ENCODE data around the gene APC2.

The APC2 gene

GRCh38 chr19:1503089-1503924 lies 53.4 kb downstream of the APC2 start:
- TF ChIP-seq CTCF (IDR thresholded peaks at IDR 0.05; ENCODE audit: insufficient read depth, low read depth, low read length, missing control alignments), result peak; percentile 74
- H3K4me3 ChIP-seq (ENCODE audit: low read depth, low read length), result no peak overlapping the region
- DNase-seq (ENCODE audit: low read depth), result peak; percentile 53

- H3K4me3 ChIP-seq (ENCODE audit: low read depth, low read length), result no peak overlapping the region
- DNase-seq (ENCODE audit: low read depth), result no peak
- TF ChIP-seq CTCF (IDR thresholded peaks at IDR 0.05; ENCODE audit: insufficient read depth, low read depth, low read length, missing control alignments), result no peak
Observed at GRCh38 chr19:1503925-1504773, 54.2 kb downstream of the APC2 start.

GRCh38 chr19:1505012-1505411 lies 55.1 kb downstream of the APC2 start:
- H3K4me3 ChIP-seq (ENCODE audit: low read depth, low read length), result no peak overlapping the region
- DNase-seq (ENCODE audit: low read depth), result no peak
- no peak for TF ChIP-seq CTCF (IDR thresholded peaks at IDR 0.05; ENCODE audit: insufficient read depth, low read depth, low read length, missing control alignments)

GRCh38 chr19:1505991-1506881 lies 56.3 kb downstream of the APC2 start:
- TF ChIP-seq CTCF (IDR thresholded peaks at IDR 0.05; ENCODE audit: insufficient read depth, low read depth, low read length, missing control alignments), result no peak
- DNase-seq (ENCODE audit: low read depth), result no peak
- no peak overlapping the region for H3K4me3 ChIP-seq (ENCODE audit: low read depth, low read length)

GRCh38 chr19:1507192-1507660 lies 57.3 kb downstream of the APC2 start:
- TF ChIP-seq CTCF (IDR thresholded peaks at IDR 0.05; ENCODE audit: insufficient read depth, low read depth, low read length, missing control alignments), result no peak
- DNase-seq (ENCODE audit: low read depth), result no peak
- H3K4me3 ChIP-seq (ENCODE audit: low read depth, low read length), result no peak overlapping the region

GRCh38 chr19:1507763-1508506 lies 58.0 kb downstream of the APC2 start:
- peak; percentile 80 for DNase-seq (ENCODE audit: low read depth)
- no peak for TF ChIP-seq CTCF (IDR thresholded peaks at IDR 0.05; ENCODE audit: insufficient read depth, low read depth, low read length, missing control alignments)
- H3K4me3 ChIP-seq (ENCODE audit: low read depth, low read length), result no peak overlapping the region

All from GM12865 (cell line).